SK-N-SH treated with all-trans-retinoic acid at 6 μM for 48 hours (cell line): ENCODE data around the gene RASIP1.

ENCODE experiments used
- CSRNP3 ChIP-seq: fragments of 250-450 bp; sonication (Bioruptor Pico); IDR thresholded peaks from 2 replicates; pipeline ENCODE4 v1.5.1; 2021; ENCODE audit warnings: mild to moderate bottlenecking, moderate library complexity
- RARB ChIP-seq: fragments of 250-450 bp; sonication (Bioruptor Pico); IDR thresholded peaks from 2 replicates; pipeline ENCODE4 v1.8.0; 2021; ENCODE audit warnings: mild to moderate bottlenecking, moderate library complexity
- SNAI2 ChIP-seq: fragments of 250-450 bp; sonication (Bioruptor Pico); IDR thresholded peaks from 2 replicates; pipeline ENCODE4 v1.5.0; 2020; ENCODE audit warnings: mild to moderate bottlenecking, moderate library complexity
- TOX ChIP-seq: fragments of 250-450 bp; sonication (Bioruptor Pico); IDR thresholded peaks from 2 replicates; pipeline ENCODE4 v1.8.0; 2021; ENCODE audit warnings: mild to moderate bottlenecking, moderate library complexity, borderline replicate concordance

- no peak for TF ChIP-seq SNAI2
- TF ChIP-seq RARB (CRISPR knock-in tag): no peak
- no peak for TF ChIP-seq CSRNP3 (CRISPR knock-in tag)
- no peak for TF ChIP-seq TOX
Observed at GRCh38 chr19:48756212-48756611, 15.8 kb upstream of the RASIP1 start.
